AG08396 (cell line): Measurements from ENCODE around the gene FTCD.

Experiments used
- DNase-seq: peaks from one replicate; pipeline ENCODE4 v3.0.0; 2012; ENCODE audit warnings: low spot score, mixed read lengths

FTCD gene

GRCh38 chr21:46138383-46138970, 16.9 kb downstream of the FTCD start:
- no peak for DNase-seq

GRCh38 chr21:46137908-46138307, 17.5 kb downstream of the FTCD start:
- DNase-seq, result no peak

- DNase-seq, result no peak
Measured at GRCh38 chr21:46136739-46137349, 18.5 kb downstream of the FTCD start.

GRCh38 chr21:46135782-46136395, 19.5 kb downstream of the FTCD start:
- no peak for DNase-seq

- DNase-seq, result no peak
Measured at GRCh38 chr21:46131838-46132651, 23.3 kb downstream of the FTCD start.

- DNase-seq, result no peak
Measured at GRCh38 chr21:46131588-46131837, 23.9 kb downstream of the FTCD start.

- DNase-seq, result no peak
Measured at GRCh38 chr21:46130831-46131587, 24.4 kb downstream of the FTCD start.

- DNase-seq, result no peak
Measured at GRCh38 chr21:46129846-46130651, 25.3 kb downstream of the FTCD start.

- no peak for DNase-seq
Measured at GRCh38 chr21:46128933-46129571, 26.3 kb downstream of the FTCD start.

- no peak for DNase-seq
Measured at GRCh38 chr21:46128106-46128932, 27.1 kb downstream of the FTCD start.

- no peak for DNase-seq
Measured at GRCh38 chr21:46127239-46128105, 27.9 kb downstream of the FTCD start.

GRCh38 chr21:46126309-46127238, 28.8 kb downstream of the FTCD start:
- no peak for DNase-seq

- no peak for DNase-seq
Measured at GRCh38 chr21:46125846-46126301, 29.5 kb downstream of the FTCD start.

- no peak for DNase-seq
Measured at GRCh38 chr21:46124926-46125845, 30.2 kb downstream of the FTCD start.

GRCh38 chr21:46124083-46124925, 31.1 kb downstream of the FTCD start:
- no peak for DNase-seq
